ENCODE data around the gene PTPRN2.

GRCh38 chr7:157568770-157569584 lies 1018.6 kb downstream of the PTPRN2 start:
- no peak for TF ChIP-seq GATA2 (IDR thresholded peaks at IDR 0.05; ENCODE audit: low read depth, low read length)
- TF ChIP-seq GATA3 (IDR thresholded peaks at IDR 0.05; ENCODE audit: low read depth, low read length): no peak

Data from SH-SY5Y (cell line).